ENCODE measurements around the gene PPP3R1. TPM values are rescaled to one million over a fixed set of nuclear protein-coding genes. Genes with fewer than 3 reads are reported as not detected.
"Not testable (repeated sequence)": the region's sequence is repeated elsewhere in the genome, so short reads cannot be mapped to it uniquely, and the experiment has no call there.

The PPP3R1 gene
- total and polyA plus RNA-seq, 2 experiments from 2014 or later = 7.9 to 49.6 TPM

DNA sequence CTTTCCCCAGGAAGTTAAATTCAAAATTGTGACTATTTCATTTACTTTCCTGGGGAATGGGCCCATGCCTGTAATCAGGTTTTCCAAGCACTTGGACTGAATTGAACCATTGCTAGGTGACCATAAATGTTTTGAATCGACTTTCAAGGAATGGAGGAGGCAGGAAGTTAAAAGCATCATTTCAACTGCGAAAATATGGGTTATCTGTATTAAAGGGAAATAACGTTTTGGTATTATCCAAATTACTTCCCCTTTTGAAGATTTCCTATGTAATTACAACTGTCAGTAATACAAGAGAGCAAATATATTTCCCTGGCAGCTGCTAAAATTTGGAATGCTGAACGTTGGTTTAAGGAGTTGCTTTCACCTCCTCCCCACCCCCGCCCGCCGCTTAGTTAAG lies 75.7 kb downstream of the PPP3R1 start (continued):
- TF ChIP-seq ZNF114 (CRISPR knock-in tag; IDR thresholded peaks at IDR 0.05) = no peak
- TF ChIP-seq EZH2 (IDR thresholded peaks at IDR 0.05; ENCODE audit: low read depth, unreplicated experiment) = no peak
- TF ChIP-seq POLR2AphosphoS5 (IDR thresholded peaks at IDR 0.05; ENCODE audit: low read depth) = no peak

DNA sequence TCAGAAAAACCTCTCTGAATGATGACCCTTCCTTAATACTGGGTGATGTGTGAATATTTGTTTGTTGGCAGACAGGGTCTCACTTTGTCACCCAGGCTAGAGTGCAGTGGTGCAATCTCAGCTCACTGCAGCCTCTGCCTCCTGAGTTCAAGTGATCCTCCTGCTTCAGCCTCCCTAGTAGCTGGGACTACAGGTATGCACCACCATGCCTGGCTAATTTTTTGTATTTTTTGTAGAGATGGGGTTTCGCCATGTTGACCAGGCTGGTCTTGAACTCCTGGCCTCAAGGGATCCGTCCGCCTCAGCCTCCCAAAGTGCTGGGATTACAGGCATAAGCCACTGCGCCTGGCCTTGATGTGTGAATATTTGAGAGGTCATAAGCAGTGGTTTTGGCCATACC lies 77.1 kb downstream of the PPP3R1 start:
- H3K36me3 Mint-ChIP-seq (ENCODE audit: low read depth) = peaks cover 20% of the 10 kb centered on the region; the same call in 2 of the 3 replicates
- ATAC-seq; H3K9me3 Mint-ChIP-seq; H2AFZ ChIP-seq; H3K27ac ChIP-seq (ENCODE audit: low read depth); DNase-seq (ENCODE audit: low spot score); H3K27me3 Mint-ChIP-seq (ENCODE audit: insufficient read depth, low read depth, poor library complexity); H3F3A ChIP-seq (replicated peaks; ENCODE audit: low read depth); H3K27me3 ChIP-seq (ENCODE audit: insufficient read depth); H3K9me2 ChIP-seq (ENCODE audit: insufficient read depth); H3K4me1 ChIP-seq (ENCODE audit: insufficient read depth); H3K79me2 ChIP-seq (replicated peaks; ENCODE audit: insufficient read depth); H3K4me3 ChIP-seq; H3K27ac Mint-ChIP-seq; H3K4me3 Mint-ChIP-seq; H3K4me2 ChIP-seq; H3K4me1 Mint-ChIP-seq: not testable (repeated sequence)
- Histone ChIP-seq H3K36me3 (ENCODE audit: insufficient read depth) (peaks cover 12% of the 10 kb centered on the region), H4K20me1 (replicated peaks; ENCODE audit: insufficient read depth) (peaks cover 24% of the 10 kb centered on the region)

DNA sequence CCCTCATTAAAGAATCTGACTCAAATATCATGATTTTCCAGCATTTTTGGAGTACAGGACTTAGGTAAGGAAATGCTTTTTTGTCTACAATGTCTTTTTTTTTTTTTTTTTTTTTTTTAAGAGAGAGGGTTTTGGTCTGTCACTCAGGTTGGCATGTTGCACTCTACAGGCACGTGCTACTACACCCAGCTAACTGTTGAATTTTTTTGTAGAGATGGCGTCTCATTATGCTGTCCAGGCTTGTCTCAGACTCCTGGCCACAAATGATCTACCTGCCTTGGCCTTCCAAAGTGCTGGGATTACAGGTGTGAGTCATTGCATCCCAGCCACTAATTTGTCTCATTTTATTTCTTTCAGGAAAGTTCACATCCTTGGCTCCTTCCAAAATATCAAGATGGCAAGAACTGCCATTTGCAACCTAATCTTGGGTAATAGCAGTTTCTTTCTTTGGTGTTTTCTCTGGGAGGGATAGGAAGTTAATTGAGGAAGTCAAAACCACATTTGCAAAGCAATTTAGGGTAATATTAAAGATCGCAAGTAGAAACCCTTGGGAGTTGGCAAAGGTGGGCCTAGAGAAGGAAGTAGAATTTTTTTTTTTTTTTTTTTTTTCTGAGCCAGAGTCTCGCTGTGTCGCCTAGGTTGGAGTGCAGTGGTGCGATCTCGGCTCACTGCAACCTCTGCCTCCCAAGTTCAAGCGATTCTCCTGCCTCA lies 79.2 kb downstream of the PPP3R1 start:
- Mint-ChIP-seq H3K27me3 (ENCODE audit: insufficient read depth, low read depth, poor library complexity) (no peaks in the 10 kb centered on the region), H3K27ac (no peak overlapping the region), H3K4me3 (no peak overlapping the region), H3K36me3 (ENCODE audit: low read depth) (peaks cover 32% of the 10 kb centered on the region), H3K9me3 (no peaks in the 10 kb centered on the region), H3K4me1 (peaks cover 3% of the 10 kb centered on the region; the same call in 2 of the 3 replicates)
- Histone ChIP-seq H3K27me3 (ENCODE audit: insufficient read depth) (no peaks in the 10 kb centered on the region), H3K36me3 (ENCODE audit: insufficient read depth) (peaks cover 16% of the 10 kb centered on the region), H3K27ac (ENCODE audit: low read depth) (no peak overlapping the region), H3K4me2 (no peak overlapping the region), H3K4me1 (ENCODE audit: insufficient read depth) (peaks cover 4% of the 10 kb centered on the region; the same call in 1 of the 2 replicates), H3K4me3 (no peak overlapping the region), H3K79me2 (replicated peaks; ENCODE audit: insufficient read depth) (peaks cover 11% of the 10 kb centered on the region; the same call in 1 of the 2 replicates), H2AFZ (no peak overlapping the region), H3K9me2 (ENCODE audit: insufficient read depth) (no peaks in the 10 kb centered on the region), H3F3A (replicated peaks; ENCODE audit: low read depth) (no peaks in the 10 kb centered on the region), H4K20me1 (replicated peaks; ENCODE audit: insufficient read depth) (peaks cover 28% of the 10 kb centered on the region)
- ATAC-seq (no peak), DNase-seq (ENCODE audit: low spot score) (no peak)
- no peak for TF ChIP-seq JUNB (IDR thresholded peaks at IDR 0.05; ENCODE audit: unreplicated experiment)
- no peak for TF ChIP-seq ZNF331 (CRISPR knock-in tag; IDR thresholded peaks at IDR 0.05; ENCODE audit: low read depth)
- TF ChIP-seq EZH2phosphoT487 (IDR thresholded peaks at IDR 0.05; ENCODE audit: unreplicated experiment) = no peak
- TF ChIP-seq EZH2 (IDR thresholded peaks at IDR 0.05; ENCODE audit: low read depth, unreplicated experiment) = no peak
- TF ChIP-seq, protein P1, sequence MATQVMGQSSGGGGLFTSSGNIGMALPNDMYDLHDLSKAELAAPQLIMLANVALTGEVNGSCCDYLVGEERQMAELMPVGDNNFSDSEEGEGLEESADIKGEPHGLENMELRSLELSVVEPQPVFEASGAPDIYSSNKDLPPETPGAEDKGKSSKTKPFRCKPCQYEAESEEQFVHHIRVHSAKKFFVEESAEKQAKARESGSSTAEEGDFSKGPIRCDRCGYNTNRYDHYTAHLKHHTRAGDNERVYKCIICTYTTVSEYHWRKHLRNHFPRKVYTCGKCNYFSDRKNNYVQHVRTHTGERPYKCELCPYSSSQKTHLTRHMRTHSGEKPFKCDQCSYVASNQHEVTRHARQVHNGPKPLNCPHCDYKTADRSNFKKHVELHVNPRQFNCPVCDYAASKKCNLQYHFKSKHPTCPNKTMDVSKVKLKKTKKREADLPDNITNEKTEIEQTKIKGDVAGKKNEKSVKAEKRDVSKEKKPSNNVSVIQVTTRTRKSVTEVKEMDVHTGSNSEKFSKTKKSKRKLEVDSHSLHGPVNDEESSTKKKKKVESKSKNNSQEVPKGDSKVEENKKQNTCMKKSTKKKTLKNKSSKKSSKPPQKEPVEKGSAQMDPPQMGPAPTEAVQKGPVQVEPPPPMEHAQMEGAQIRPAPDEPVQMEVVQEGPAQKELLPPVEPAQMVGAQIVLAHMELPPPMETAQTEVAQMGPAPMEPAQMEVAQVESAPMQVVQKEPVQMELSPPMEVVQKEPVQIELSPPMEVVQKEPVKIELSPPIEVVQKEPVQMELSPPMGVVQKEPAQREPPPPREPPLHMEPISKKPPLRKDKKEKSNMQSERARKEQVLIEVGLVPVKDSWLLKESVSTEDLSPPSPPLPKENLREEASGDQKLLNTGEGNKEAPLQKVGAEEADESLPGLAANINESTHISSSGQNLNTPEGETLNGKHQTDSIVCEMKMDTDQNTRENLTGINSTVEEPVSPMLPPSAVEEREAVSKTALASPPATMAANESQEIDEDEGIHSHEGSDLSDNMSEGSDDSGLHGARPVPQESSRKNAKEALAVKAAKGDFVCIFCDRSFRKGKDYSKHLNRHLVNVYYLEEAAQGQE (IDR thresholded peaks at IDR 0.05; ENCODE audit: unreplicated experiment) = no peak
- TF ChIP-seq CREB1 (CRISPR knock-in tag; IDR thresholded peaks at IDR 0.05; ENCODE audit: low read depth) = no peak
- TF ChIP-seq ZNF114 (CRISPR knock-in tag; IDR thresholded peaks at IDR 0.05) = no peak
- TF ChIP-seq STAT1 (IDR thresholded peaks at IDR 0.05; ENCODE audit: unreplicated experiment) = no peak
- TF ChIP-seq, protein P2, sequence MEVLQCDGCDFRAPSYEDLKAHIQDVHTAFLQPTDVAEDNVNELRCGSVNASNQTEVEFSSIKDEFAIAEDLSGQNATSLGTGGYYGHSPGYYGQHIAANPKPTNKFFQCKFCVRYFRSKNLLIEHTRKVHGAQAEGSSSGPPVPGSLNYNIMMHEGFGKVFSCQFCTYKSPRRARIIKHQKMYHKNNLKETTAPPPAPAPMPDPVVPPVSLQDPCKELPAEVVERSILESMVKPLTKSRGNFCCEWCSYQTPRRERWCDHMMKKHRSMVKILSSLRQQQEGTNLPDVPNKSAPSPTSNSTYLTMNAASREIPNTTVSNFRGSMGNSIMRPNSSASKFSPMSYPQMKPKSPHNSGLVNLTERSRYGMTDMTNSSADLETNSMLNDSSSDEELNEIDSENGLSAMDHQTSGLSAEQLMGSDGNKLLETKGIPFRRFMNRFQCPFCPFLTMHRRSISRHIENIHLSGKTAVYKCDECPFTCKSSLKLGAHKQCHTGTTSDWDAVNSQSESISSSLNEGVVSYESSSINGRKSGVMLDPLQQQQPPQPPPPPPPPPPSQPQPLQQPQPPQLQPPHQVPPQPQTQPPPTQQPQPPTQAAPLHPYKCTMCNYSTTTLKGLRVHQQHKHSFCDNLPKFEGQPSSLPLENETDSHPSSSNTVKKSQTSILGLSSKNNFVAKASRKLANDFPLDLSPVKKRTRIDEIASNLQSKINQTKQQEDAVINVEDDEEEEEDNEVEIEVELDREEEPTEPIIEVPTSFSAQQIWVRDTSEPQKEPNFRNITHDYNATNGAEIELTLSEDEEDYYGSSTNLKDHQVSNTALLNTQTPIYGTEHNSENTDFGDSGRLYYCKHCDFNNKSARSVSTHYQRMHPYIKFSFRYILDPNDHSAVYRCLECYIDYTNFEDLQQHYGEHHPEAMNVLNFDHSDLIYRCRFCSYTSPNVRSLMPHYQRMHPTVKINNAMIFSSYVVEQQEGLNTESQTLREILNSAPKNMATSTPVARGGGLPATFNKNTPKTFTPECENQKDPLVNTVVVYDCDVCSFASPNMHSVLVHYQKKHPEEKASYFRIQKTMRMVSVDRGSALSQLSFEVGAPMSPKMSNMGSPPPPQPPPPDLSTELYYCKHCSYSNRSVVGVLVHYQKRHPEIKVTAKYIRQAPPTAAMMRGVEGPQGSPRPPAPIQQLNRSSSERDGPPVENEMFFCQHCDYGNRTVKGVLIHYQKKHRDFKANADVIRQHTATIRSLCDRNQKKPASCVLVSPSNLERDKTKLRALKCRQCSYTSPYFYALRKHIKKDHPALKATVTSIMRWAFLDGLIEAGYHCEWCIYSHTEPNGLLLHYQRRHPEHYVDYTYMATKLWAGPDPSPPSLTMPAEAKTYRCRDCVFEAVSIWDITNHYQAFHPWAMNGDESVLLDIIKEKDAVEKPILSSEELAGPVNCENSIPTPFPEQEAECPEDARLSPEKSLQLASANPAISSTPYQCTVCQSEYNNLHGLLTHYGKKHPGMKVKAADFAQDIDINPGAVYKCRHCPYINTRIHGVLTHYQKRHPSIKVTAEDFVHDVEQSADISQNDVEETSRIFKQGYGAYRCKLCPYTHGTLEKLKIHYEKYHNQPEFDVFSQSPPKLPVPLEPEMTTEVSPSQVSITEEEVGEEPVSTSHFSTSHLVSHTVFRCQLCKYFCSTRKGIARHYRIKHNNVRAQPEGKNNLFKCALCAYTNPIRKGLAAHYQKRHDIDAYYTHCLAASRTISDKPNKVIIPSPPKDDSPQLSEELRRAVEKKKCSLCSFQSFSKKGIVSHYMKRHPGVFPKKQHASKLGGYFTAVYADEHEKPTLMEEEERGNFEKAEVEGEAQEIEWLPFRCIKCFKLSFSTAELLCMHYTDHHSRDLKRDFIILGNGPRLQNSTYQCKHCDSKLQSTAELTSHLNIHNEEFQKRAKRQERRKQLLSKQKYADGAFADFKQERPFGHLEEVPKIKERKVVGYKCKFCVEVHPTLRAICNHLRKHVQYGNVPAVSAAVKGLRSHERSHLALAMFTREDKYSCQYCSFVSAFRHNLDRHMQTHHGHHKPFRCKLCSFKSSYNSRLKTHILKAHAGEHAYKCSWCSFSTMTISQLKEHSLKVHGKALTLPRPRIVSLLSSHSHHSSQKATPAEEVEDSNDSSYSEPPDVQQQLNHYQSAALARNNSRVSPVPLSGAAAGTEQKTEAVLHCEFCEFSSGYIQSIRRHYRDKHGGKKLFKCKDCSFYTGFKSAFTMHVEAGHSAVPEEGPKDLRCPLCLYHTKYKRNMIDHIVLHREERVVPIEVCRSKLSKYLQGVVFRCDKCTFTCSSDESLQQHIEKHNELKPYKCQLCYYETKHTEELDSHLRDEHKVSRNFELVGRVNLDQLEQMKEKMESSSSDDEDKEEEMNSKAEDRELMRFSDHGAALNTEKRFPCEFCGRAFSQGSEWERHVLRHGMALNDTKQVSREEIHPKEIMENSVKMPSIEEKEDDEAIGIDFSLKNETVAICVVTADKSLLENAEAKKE (CRISPR knock-in tag; IDR thresholded peaks at IDR 0.05) = no peak
